Heart left ventricle (tissue), 16 donors: ENCODE results near the gene ENO4. TPM values are rescaled to one million over a fixed set of nuclear protein-coding genes. Genes with fewer than 3 reads are reported as not detected.

Source experiments
- ATAC-seq, 4 donors: fragments of 200-7000 bp; cut with Tn5 transposase; one replicate each; pipeline ENCODE4 v1.9.1; 2020 to 2022; ENCODE audit warnings: moderate library complexity in 4 of 4, mild to moderate bottlenecking in 3 of 4, moderate number of reproducible peaks in 1 of 4
- DNase-seq, 5 donors: peaks; one replicate each; pipeline ENCODE4 v3.0.0-alpha.2; 2020
- H3K27ac ChIP-seq, 12 donors: fragments of 200-600 bp; sonication (generic) in 4 of 12; one replicate each; pipeline versions ENCODE4 v1.5.0 to v1.8.0; 2016 to 2022; ENCODE audit warnings: mild to moderate bottlenecking in 2 of 12
- H3K27me3 ChIP-seq, 9 donors: fragments of 200-600 bp; sonication (generic) in 2 of 9; one replicate each; pipeline versions ENCODE4 v1.5.1 to v1.8.0; 2016 to 2022; ENCODE audit warnings: mild to moderate bottlenecking in 3 of 9
- H3K36me3 ChIP-seq, 9 donors: fragments of 200-600 bp; sonication (generic) in 2 of 9; one replicate each; pipeline versions ENCODE4 v1.5.0 to v1.8.0; 2018 to 2022; ENCODE audit warnings: mild to moderate bottlenecking in 2 of 9
- H3K4me1 ChIP-seq, 12 donors: fragments of 200-600 bp; sonication (generic) in 4 of 12; one replicate each; pipeline versions ENCODE4 v1.5.0 to v1.8.0; 2016 to 2022; ENCODE audit warnings: mild to moderate bottlenecking in 3 of 12
- H3K4me3 ChIP-seq, 12 donors: fragments of 200-600 bp; sonication (generic) in 4 of 12; one replicate each; pipeline versions ENCODE4 v1.5.0 to v1.8.0; 2017 to 2022; ENCODE audit warnings: mild to moderate bottlenecking in 9 of 12, moderate library complexity in 4 of 12
- H3K9me3 ChIP-seq, 12 donors: fragments of 200-600 bp; sonication (generic) in 4 of 12; one replicate each; pipeline versions ENCODE4 v1.5.0 to v1.8.0; 2016 to 2022; ENCODE audit warnings: mild to moderate bottlenecking in 1 of 12
- POLR2A ChIP-seq, 2 donors: fragments of 450-650 bp; IDR thresholded peaks; one replicate each; pipeline ENCODE4 v1.6.1; 2017; ENCODE audit warnings: antibody characterized with exemption in 2 of 2, mild to moderate bottlenecking in 2 of 2, moderate library complexity in 2 of 2
- WGBS, 4 donors: extraction: QIAGEN DNeasy Blood & Tissue Kit in 2 of 4; methylation state at CpG; one replicate each; pipeline versions ENCODE4 v1.1.5 to v1.1.7; 2013 to 2018; 5-methylcytosine and 5-hydroxymethylcytosine counted together
- intact Hi-C, 10 donors: fragments of 100-400 bp; cut with DNase I; formaldehyde crosslinking; loops; one replicate each; pipeline versions ENCODE4 v1.11.1 to v1.14.2; 2022
- polyA plus RNA-seq, 2 donors: library from polyadenylated mRNA; stranded (reverse); fragments of 200-250 nt; gene quantifications; one replicate each; pipeline ENCODE4 v1.2.3, GENCODE V29; 2013
- total RNA-seq, 9 donors: library from RNA; depleted of rRNA in 2 of 9; stranded (reverse); fragments of >200 nt in 2 of 9; fragmentation: NEBNext Ultra II Directional in 3 of 9; extraction: Animal tissue kit (Norgen Biotek cat#: 25700) in 3 of 9; gene quantifications; one replicate each; pipeline versions ENCODE4 v1.1.0 to v1.2.4, GENCODE V29; 2016 to 2023
- TF ChIP-seq, protein P1 (sequence below), 12 donors: fragments of 200-600 bp; sonication (generic) in 4 of 12; IDR thresholded peaks; one replicate each; pipeline versions ENCODE4 v1.5.0 to v1.8.0; 2018 to 2022; ENCODE audit warnings: antibody characterized with exemption in 12 of 12, mild to moderate bottlenecking in 5 of 12
- donor health status: ischemic (EF 13 %, LVEDD 7.1; RV severe dilation, severe dysfunction).
- donor health status: healthy with polysubstance abuse.
- donor health status: DM: no; HTN: yes; CAD: no.
- donor health status: DM: no; HTN: no; CAD: no.
- donor health status: ischemic (EF 25% LVEDD 6.9; RV normal size, moderate dysfunction).
- donor health status: ischemic (EF 25% LVEDD 5.7; RV mildly dilated, moderate dysfunction).
- donor health status: healthy.
- donor health status: DM: yes; HTN: yes; CAD: no.
- donor health status: ischemic (EF 35%, LVEDD 5.7; RV mildly dilated, moderate dysfunction).
- donor health status: nonischemic (EF 11% LVEDD 7.7; RV severe dilation, severe dysfunction).
- donor health status: DM: yes; HTN: yes; CAD: no.
- donor health status: PGD.
- donor health status: ischemic (EF 29% LVEDD 5.4; RV normal size, mild dysfunction).
- donor health status: nonischemic (EF 23%, LVEDD 6.1; RV moderate dilation, normal function).

Gene ENO4
- total and polyA plus RNA-seq, 11 donors, result 0.03 to 1.8 (median 0.19) TPM; not detected in 7

DNA sequence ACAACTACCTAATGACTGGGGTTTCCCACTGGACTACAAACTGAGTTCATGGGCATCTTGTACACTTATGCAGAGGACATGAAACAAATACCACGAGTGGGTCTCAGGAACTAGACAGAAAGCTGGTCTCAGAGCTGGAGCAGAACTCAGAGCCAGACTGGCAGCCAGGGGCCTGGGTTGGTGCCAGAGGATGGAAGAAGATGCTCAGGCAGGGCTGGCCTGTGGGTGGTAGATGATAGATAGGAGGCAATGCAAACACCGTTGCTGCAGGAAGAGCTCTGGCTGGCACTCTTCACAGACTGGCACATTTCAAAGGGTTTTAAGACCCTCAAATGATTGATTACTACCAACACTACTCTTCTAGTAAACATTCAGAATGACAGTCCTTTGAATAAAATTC lies 28.8 kb downstream of the ENO4 start:
- Histone ChIP-seq H3K4me3 (no peak overlapping the region), H3K27me3 (peaks cover 0 to 24% (median 0%) of the 10 kb centered on the region in 9 donors), H3K36me3 (no peaks in the 10 kb centered on the region), H3K9me3 (no peaks in the 10 kb centered on the region), H3K27ac (no peak overlapping the region), H3K4me1 (no peaks in the 10 kb centered on the region)
- no peak for ATAC-seq
- 59 to 69% (median 63%) methylated on average over 2 of the region's 2 CpGs for WGBS, 4 donors
- intact Hi-C loops, result no loop called here
- TF ChIP-seq, protein P1, sequence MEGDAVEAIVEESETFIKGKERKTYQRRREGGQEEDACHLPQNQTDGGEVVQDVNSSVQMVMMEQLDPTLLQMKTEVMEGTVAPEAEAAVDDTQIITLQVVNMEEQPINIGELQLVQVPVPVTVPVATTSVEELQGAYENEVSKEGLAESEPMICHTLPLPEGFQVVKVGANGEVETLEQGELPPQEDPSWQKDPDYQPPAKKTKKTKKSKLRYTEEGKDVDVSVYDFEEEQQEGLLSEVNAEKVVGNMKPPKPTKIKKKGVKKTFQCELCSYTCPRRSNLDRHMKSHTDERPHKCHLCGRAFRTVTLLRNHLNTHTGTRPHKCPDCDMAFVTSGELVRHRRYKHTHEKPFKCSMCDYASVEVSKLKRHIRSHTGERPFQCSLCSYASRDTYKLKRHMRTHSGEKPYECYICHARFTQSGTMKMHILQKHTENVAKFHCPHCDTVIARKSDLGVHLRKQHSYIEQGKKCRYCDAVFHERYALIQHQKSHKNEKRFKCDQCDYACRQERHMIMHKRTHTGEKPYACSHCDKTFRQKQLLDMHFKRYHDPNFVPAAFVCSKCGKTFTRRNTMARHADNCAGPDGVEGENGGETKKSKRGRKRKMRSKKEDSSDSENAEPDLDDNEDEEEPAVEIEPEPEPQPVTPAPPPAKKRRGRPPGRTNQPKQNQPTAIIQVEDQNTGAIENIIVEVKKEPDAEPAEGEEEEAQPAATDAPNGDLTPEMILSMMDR (IDR thresholded peaks at IDR 0.05), result no peak
- no peak for TF ChIP-seq POLR2A (IDR thresholded peaks at IDR 0.05)
- DNase-seq, result no peak

DNA sequence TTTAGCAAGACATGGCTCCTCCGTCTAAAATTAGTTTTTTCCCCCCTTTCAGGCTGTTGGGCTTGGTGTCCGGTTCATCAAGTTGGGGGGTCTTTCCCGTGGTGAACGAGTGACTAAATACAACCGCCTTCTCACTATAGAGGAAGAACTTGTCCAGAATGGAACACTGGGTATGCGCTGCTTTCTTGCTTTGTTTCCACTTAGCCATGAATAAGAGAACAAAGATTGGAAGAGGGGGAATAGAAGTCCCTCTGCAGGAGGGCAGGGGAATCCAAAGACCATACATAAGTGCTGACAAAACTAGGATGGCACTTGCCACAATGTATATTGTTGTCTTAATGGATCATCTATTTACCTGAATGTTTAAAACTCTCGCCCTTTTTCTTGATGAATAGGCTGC lies 30.5 kb downstream of the ENO4 start:
- WGBS, 4 donors, result 68 to 74% (median 74%) methylated on average over 7 of the region's 7 CpGs
- no peaks in the 10 kb centered on the region for H3K36me3 ChIP-seq

DNA sequence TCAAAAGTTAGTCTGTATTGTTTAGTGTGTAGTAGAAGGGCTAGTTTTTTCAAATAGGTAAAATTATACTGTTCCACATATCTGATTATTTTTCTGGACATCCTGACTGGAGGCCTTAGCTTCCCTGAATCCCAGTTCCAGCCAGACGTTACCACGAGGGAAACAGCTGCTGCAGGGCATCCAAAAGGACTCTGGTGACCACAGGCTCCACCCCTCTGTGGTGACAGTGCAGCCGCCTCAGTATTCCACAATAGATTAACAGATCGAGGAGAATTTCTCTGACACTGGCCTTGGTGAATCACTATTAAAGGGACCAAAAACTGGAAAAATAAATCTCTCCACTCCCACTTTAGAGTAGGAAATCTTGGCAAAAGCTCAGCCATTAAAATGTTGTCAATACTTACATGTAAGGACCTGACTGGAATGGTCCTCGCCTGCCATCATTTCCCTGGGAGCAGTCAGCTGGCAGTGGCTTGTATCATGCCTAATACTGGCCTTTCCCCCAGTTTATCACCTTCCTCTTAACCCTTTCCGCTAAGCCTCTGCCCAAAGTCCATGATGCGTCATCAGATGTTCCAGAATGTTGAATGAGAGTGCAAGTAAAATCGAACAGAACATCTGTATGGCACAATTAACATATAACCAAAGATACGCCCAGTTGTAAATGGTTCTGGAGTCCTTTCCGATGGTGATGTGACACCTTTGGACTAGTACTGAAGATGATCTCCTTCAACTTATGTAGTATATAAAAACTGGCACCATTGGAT lies 31.6 kb downstream of the ENO4 start:
- no peak for DNase-seq
- H3K9me3 ChIP-seq, result no peaks in the 10 kb centered on the region
- TF ChIP-seq, protein P1 (IDR thresholded peaks at IDR 0.05), result no peak
- no peak for TF ChIP-seq POLR2A (IDR thresholded peaks at IDR 0.05)
- H3K27me3 ChIP-seq, result peaks cover 0 to 9% (median 0%) of the 10 kb centered on the region in 9 donors
- ATAC-seq, result no peak
- H3K4me3 ChIP-seq, result no peak overlapping the region
- WGBS, 4 donors, result 65 to 69% (median 67%) methylated on average over 10 of the region's 10 CpGs
- intact Hi-C loops, result no loop called here
- H3K27ac ChIP-seq, result no peak overlapping the region
- H3K4me1 ChIP-seq, result no peaks in the 10 kb centered on the region
- peaks cover 0 to 3% (median 0%) of the 10 kb centered on the region in 9 donors for H3K36me3 ChIP-seq

More for the DNA sequence above, 30.5 kb downstream of the ENO4 start:
- intact Hi-C loops, result no loop called here
- Histone ChIP-seq H3K9me3 (no peaks in the 10 kb centered on the region), H3K27me3 (peaks cover 0 to 10% (median 0%) of the 10 kb centered on the region in 9 donors), H3K27ac (no peak overlapping the region), H3K4me3 (no peak overlapping the region), H3K4me1 (no peaks in the 10 kb centered on the region)
- no peak for TF ChIP-seq POLR2A (IDR thresholded peaks at IDR 0.05)
- TF ChIP-seq, protein P1 (IDR thresholded peaks at IDR 0.05), result no peak
- DNase-seq, result no peak
- no peak for ATAC-seq

DNA sequence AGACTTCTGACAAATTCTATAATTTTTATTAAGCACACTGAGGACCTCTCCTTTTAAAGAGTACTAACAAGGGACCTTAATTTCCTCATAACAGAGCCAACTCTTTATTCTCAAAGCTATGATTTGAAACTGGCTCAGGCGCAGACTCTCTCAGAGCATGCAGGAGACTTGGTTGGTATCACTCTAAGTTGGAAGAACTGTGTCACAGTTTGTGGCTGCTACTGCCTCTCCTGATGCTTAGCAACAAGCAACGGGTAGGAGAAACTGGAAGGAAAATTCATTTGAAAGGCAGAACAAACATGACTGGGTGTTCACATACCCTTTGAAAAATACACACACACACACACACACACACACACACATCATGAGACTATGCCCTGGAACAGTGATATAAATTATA lies 33.3 kb downstream of the ENO4 start:
- DNase-seq (no peak), ATAC-seq (no peak)
- Histone ChIP-seq H3K4me3 (no peak overlapping the region), H3K27me3 (no peaks in the 10 kb centered on the region), H3K36me3 (peaks cover 0 to 6% (median 0%) of the 10 kb centered on the region in 9 donors), H3K27ac (no peak overlapping the region), H3K9me3 (no peaks in the 10 kb centered on the region), H3K4me1 (no peaks in the 10 kb centered on the region)
- TF ChIP-seq, protein P1 (IDR thresholded peaks at IDR 0.05), result no peak
- TF ChIP-seq POLR2A (IDR thresholded peaks at IDR 0.05), result no peak
- 81 to 87% (median 83%) methylated on average over 2 of the region's 2 CpGs for WGBS, 4 donors
- intact Hi-C loops, result no loop called here
